ENCODE measurements around the gene CDH5. TPM values are rescaled to one million over a fixed set of nuclear protein-coding genes. Genes with fewer than 3 reads are reported as not detected.

Gene CDH5
- total RNA-seq, 1 donor from 2014 or later: not detected

DNA sequence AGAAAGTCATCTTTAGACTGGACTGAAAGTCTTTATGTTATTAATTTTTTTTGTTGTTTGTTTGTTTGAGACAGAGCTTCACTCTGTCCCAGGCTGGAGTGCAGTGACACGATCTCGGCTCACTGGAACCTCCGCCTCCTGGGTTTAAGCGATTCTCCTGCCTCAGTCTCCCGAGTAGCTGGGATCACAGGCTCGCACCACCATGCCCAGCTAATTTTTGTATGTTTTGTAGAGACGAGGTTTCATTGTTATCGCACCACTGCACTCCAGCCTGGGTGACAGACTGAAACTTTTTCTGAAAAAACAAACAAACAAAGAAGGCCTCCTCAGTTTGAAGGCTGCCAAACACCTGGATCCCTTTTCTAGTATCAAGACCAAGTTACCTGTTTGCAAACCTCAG, 65.3 kb downstream of the CDH5 start:
- DNase-seq (ENCODE audit: low read depth) (no peak), FAIRE-seq (no peak)
- Histone ChIP-seq H3K27me3 (ENCODE audit: control insufficient read depth, insufficient read depth, low read length) (peaks cover 14% of the 10 kb centered on the region), H3K36me3 (ENCODE audit: control insufficient read depth, insufficient read depth, low read length) (no peaks in the 10 kb centered on the region), H3K4me3 (ENCODE audit: low read depth, low read length) (no peak overlapping the region)
- TF ChIP-seq, protein P1, sequence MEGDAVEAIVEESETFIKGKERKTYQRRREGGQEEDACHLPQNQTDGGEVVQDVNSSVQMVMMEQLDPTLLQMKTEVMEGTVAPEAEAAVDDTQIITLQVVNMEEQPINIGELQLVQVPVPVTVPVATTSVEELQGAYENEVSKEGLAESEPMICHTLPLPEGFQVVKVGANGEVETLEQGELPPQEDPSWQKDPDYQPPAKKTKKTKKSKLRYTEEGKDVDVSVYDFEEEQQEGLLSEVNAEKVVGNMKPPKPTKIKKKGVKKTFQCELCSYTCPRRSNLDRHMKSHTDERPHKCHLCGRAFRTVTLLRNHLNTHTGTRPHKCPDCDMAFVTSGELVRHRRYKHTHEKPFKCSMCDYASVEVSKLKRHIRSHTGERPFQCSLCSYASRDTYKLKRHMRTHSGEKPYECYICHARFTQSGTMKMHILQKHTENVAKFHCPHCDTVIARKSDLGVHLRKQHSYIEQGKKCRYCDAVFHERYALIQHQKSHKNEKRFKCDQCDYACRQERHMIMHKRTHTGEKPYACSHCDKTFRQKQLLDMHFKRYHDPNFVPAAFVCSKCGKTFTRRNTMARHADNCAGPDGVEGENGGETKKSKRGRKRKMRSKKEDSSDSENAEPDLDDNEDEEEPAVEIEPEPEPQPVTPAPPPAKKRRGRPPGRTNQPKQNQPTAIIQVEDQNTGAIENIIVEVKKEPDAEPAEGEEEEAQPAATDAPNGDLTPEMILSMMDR (IDR thresholded peaks at IDR 0.05; ENCODE audit: insufficient read depth, low read length, severe bottlenecking): no peak

DNA sequence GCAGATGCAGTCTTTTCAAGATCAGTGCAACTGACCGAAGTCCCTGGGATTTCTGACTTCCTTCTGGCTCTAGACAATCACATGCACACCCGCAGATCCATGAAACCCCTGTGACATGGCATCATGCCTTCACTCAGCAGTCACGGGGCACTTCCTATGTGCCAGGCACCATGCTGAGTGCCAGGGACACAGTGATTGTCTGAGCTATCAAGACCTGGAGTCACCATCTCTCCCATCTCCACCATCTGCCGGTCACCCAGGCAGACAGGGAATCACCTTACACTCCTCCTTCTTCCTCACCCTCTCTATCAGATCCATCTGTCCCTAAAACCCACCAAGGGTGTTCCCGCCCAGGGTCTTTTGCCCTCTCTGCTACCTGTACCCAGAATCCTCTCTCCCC, 65.9 kb downstream of the CDH5 start:
- DNase-seq (ENCODE audit: low read depth) (no peak), FAIRE-seq (peak; percentile 68)
- TF ChIP-seq, protein P1 (IDR thresholded peaks at IDR 0.05; ENCODE audit: insufficient read depth, low read length, severe bottlenecking): no peak
- Histone ChIP-seq H3K4me3 (ENCODE audit: low read depth, low read length) (no peak overlapping the region), H3K36me3 (ENCODE audit: control insufficient read depth, insufficient read depth, low read length) (no peaks in the 10 kb centered on the region), H3K27me3 (ENCODE audit: control insufficient read depth, insufficient read depth, low read length) (peaks cover 14% of the 10 kb centered on the region)

DNA sequence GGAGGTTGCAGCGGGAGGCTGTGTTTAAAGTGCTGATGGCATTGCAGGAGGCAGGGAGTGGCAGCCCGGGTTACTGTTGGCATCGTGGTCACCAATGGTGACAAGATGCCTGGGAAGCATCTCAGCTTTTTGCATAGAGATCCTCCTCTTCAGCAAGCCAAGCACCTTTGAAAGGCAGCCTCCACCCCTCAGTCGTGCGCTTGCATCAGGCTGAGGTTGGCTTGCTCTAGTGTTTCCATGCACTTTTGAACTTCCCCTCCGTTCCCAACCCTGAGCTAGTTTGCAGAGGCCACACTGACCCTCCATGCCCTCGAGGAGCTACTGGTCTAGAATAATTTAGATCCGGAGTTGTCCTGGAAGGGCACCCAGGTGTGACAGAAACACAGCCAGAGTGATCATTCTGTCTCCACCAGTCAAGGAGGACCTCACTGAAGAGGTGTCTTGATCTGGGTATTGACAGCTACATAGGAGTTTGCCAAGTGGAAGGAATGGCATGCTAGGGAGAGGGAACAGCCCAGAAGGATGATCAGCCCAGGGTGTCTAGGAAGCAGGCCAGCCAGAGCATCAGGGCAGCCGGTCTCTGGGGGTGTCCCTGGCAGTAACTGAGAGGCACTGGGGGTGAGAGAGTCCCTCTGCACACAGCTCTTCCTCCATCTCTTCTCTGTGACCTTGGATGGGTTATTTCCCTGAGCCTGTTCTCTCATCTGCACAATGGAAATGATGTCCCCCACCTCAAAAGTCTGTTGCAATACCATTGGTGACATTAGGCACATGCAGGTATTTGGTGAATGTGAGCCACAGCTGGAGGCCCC, 68.3 kb downstream of the CDH5 start:
- peak; percentile 73 for FAIRE-seq
- no peaks in the 10 kb centered on the region for H3K36me3 ChIP-seq (ENCODE audit: control insufficient read depth, insufficient read depth, low read length)
- DNase-seq (ENCODE audit: low read depth): no peak
- H3K27me3 ChIP-seq (ENCODE audit: control insufficient read depth, insufficient read depth, low read length): peaks cover 5% of the 10 kb centered on the region
- TF ChIP-seq, protein P1 (IDR thresholded peaks at IDR 0.05; ENCODE audit: insufficient read depth, low read length, severe bottlenecking): no peak
- H3K4me3 ChIP-seq (ENCODE audit: low read depth, low read length): no peak overlapping the region

DNA sequence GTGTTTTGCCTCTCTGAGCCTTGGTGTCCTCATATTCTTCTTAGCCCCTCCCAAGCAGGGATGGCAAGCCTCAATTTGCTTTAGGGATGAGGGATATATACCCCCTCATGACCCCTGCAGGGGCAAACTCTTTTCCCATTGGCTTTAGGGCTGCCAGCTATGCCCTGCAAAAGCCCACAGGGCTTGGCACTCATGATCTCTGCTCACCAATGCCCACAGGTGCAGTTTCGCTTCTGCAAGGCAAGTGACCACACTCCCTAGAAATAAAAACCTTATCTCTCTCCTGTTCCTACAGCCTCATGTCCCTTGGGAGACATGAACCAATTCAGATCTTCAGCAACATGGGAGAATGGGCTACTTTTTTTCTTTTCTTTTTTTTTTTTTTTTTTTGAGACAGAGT, 69.4 kb downstream of the CDH5 start:
- H3K4me3 ChIP-seq (ENCODE audit: low read depth, low read length): no peak overlapping the region
- FAIRE-seq (no peak), DNase-seq (ENCODE audit: low read depth) (no peak)
- H3K27me3 ChIP-seq (ENCODE audit: control insufficient read depth, insufficient read depth, low read length): peaks cover 5% of the 10 kb centered on the region
- TF ChIP-seq, protein P1 (IDR thresholded peaks at IDR 0.05; ENCODE audit: insufficient read depth, low read length, severe bottlenecking): no peak
- no peaks in the 10 kb centered on the region for H3K36me3 ChIP-seq (ENCODE audit: control insufficient read depth, insufficient read depth, low read length)

DNA sequence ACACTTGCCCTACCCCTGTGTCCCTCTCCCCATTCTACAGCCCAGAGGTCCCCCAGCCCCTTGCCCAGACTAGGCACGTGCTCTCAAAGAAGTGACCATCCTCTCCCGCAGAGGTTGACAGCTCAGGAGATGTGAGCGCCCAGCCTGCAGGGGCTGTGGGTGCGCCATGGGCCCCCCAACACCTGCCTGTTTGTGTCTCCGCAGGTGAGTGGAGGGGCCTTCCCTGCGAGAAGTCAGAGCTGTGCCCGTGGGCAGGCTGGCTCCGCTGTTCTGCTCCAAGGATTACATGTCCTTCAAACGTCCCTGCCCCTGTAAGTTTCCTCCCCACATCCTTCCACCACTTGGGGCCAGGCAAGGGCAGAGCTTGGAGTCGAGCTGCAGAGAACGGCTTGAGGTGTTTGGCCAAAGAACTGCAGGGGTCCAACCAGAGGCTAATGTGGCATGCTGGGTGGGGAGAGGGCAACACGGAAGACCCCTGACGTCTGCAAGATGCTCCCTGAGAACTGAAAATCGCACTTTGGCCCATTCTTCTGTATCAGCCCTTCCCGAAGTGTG, 71.0 kb downstream of the CDH5 start:
- no peak overlapping the region for H3K4me3 ChIP-seq (ENCODE audit: low read depth, low read length)
- H3K27me3 ChIP-seq (ENCODE audit: control insufficient read depth, insufficient read depth, low read length): peaks cover 5% of the 10 kb centered on the region
- TF ChIP-seq, protein P1 (IDR thresholded peaks at IDR 0.05; ENCODE audit: insufficient read depth, low read length, severe bottlenecking): no peak
- no peaks in the 10 kb centered on the region for H3K36me3 ChIP-seq (ENCODE audit: control insufficient read depth, insufficient read depth, low read length)
- no peak for FAIRE-seq
- no peak for DNase-seq (ENCODE audit: low read depth)

Measured in bronchial epithelial cell (primary cell).